Neural cell (in vitro differentiated cells): ENCODE data around the gene ACACA.

ENCODE experiments used
- CTCF ChIP-seq: fragments of 450-650 bp; IDR thresholded peaks from 2 replicates; pipeline ENCODE4 v1.5.1; 2014; ENCODE audit warnings: antibody characterized with exemption, mild to moderate bottlenecking, moderate library complexity; ENCODE audit not compliant: poor library complexity, severe bottlenecking
- EP300 ChIP-seq: fragments of 450-650 bp; conservative IDR thresholded peaks from 2 replicates; pipeline ENCODE4 v1.6.1; 2014; ENCODE audit warnings: antibody characterized with exemption, mild to moderate bottlenecking, moderate library complexity; ENCODE audit not compliant: poor library complexity, severe bottlenecking
- EZH2 ChIP-seq: fragments of 200-600, 300-800 bp; shearing (Covaris generic), sonication (generic); IDR thresholded peaks from 2 replicates; pipeline ENCODE4 v1.6.1; 2014; ENCODE audit warnings: antibody characterized with exemption, low read length, borderline replicate concordance, mild to moderate bottlenecking; ENCODE audit not compliant: insufficient read depth, poor library complexity, severe bottlenecking
- MXI1 ChIP-seq: fragments of 450-650 bp; conservative IDR thresholded peaks from 2 replicates; pipeline ENCODE4 v1.6.1; 2014; ENCODE audit warnings: antibody characterized with exemption, mild to moderate bottlenecking; ENCODE audit not compliant: poor library complexity, severe bottlenecking
- POLR2AphosphoS5 ChIP-seq: IDR thresholded peaks from 2 replicates; pipeline ENCODE4 v1.6.1; 2012
- REST ChIP-seq: IDR thresholded peaks from 2 replicates; pipeline ENCODE4 v1.6.1; 2012; ENCODE audit warnings: borderline replicate concordance
- SMC3 ChIP-seq: fragments of 450-650 bp; conservative IDR thresholded peaks from 2 replicates; pipeline ENCODE4 v1.6.1; 2014; ENCODE audit warnings: antibody characterized with exemption, mild to moderate bottlenecking, moderate library complexity; ENCODE audit not compliant: poor library complexity

GRCh38 chr17:37056622-37057021, 350.0 kb downstream of the ACACA start:
- TF ChIP-seq EZH2 (no peak), REST (no peak), MXI1 (no peak), CTCF (no peak), EP300 (no peak), POLR2AphosphoS5 (no peak), SMC3 (no peak)
